ENCODE measurements around the gene GCNT2. TPM values are rescaled to one million over a fixed set of nuclear protein-coding genes. Genes with fewer than 3 reads are reported as not detected.

The GCNT2 gene
- total RNA-seq, 1 experiment from 2014 or later = 18.3 TPM

GRCh38 chr6:10540073-10540746 is 19.1 kb downstream of the GCNT2 start:
- H3K36me3 ChIP-seq (ENCODE audit: low read depth, low read length) = no peaks in the 10 kb centered on the region
- no peak overlapping the region for H3K9ac ChIP-seq (ENCODE audit: low read length)
- intact Hi-C loops (cut with micrococcal nuclease) = no loop called here
- TF ChIP-seq EZH2 (IDR thresholded peaks at IDR 0.05; ENCODE audit: low read length, unreplicated experiment) = no peak
- TF ChIP-seq EZH2phosphoT487 (IDR thresholded peaks at IDR 0.05; ENCODE audit: borderline replicate concordance, low read length) = no peak
- TF ChIP-seq CTCF (conservative IDR thresholded peaks at IDR 0.05; ENCODE audit: low read depth, low read length) = no peak
- no TSS peak for BruUV-seq (replicated peaks)
- no peak for DNase-seq
- CTCF ChIA-PET = no interaction called here
- H3K4me2 ChIP-seq (ENCODE audit: low read length) = no peak overlapping the region
- no peak for ATAC-seq
- H3K79me2 ChIP-seq (ENCODE audit: low read length) = peaks cover 45% of the 10 kb centered on the region
- POLR2A ChIA-PET (ENCODE audit: unreplicated experiment) = no interaction called here
- no peak overlapping the region for H3K27ac ChIP-seq (ENCODE audit: low read length)
- H3K4me1 ChIP-seq (ENCODE audit: insufficient read depth, low read length) = no peaks in the 10 kb centered on the region
- no peak overlapping the region for H3K4me3 ChIP-seq (ENCODE audit: low read length)
- no peaks in the 10 kb centered on the region for H4K20me1 ChIP-seq (ENCODE audit: low read length)
- no peaks in the 10 kb centered on the region for H3F3A ChIP-seq (ENCODE audit: low read length, unreplicated experiment)
- no peak overlapping the region for H2AFZ ChIP-seq (ENCODE audit: low read length)
- no peaks in the 10 kb centered on the region for H3K9me3 ChIP-seq (ENCODE audit: low read length)
- H3K27me3 ChIP-seq (ENCODE audit: low read length) = no peaks in the 10 kb centered on the region
- no peaks in the 10 kb centered on the region for H3K9me2 ChIP-seq (replicated peaks; ENCODE audit: low read length)

- H3K4me2 ChIP-seq (ENCODE audit: low read length) = no peak overlapping the region
- ChIA-PET CTCF (no interaction called here), POLR2A (ENCODE audit: unreplicated experiment) (no interaction called here)
- intact Hi-C loops (cut with micrococcal nuclease) = no loop called here
- H3K9ac ChIP-seq (ENCODE audit: low read length) = no peak overlapping the region
- no peaks in the 10 kb centered on the region for H3K36me3 ChIP-seq (ENCODE audit: low read depth, low read length)
- no peak overlapping the region for H3K27ac ChIP-seq (ENCODE audit: low read length)
- no peaks in the 10 kb centered on the region for H3K9me2 ChIP-seq (replicated peaks; ENCODE audit: low read length)
- H4K20me1 ChIP-seq (ENCODE audit: low read length) = no peaks in the 10 kb centered on the region
- ATAC-seq (no peak), DNase-seq (no peak)
- BruUV-seq (replicated peaks) = no TSS peak
- no peaks in the 10 kb centered on the region for H3K9me3 ChIP-seq (ENCODE audit: low read length)
- H2AFZ ChIP-seq (ENCODE audit: low read length) = no peak overlapping the region
- no peaks in the 10 kb centered on the region for H3K27me3 ChIP-seq (ENCODE audit: low read length)
- TF ChIP-seq EZH2 (IDR thresholded peaks at IDR 0.05; ENCODE audit: low read length, unreplicated experiment) = no peak
- TF ChIP-seq CTCF (conservative IDR thresholded peaks at IDR 0.05; ENCODE audit: low read depth, low read length) = no peak
- no peak for TF ChIP-seq EZH2phosphoT487 (IDR thresholded peaks at IDR 0.05; ENCODE audit: borderline replicate concordance, low read length)
- H3K4me1 ChIP-seq (ENCODE audit: insufficient read depth, low read length) = no peaks in the 10 kb centered on the region
- no peak overlapping the region for H3K4me3 ChIP-seq (ENCODE audit: low read length)
- peaks cover 34% of the 10 kb centered on the region for H3K79me2 ChIP-seq (ENCODE audit: low read length)
- no peaks in the 10 kb centered on the region for H3F3A ChIP-seq (ENCODE audit: low read length, unreplicated experiment)
Observed at GRCh38 chr6:10541591-10541990, 20.4 kb downstream of the GCNT2 start.

- H3K79me2 ChIP-seq (ENCODE audit: low read length) = peaks cover 34% of the 10 kb centered on the region
- no peaks in the 10 kb centered on the region for H3K9me3 ChIP-seq (ENCODE audit: low read length)
- no peaks in the 10 kb centered on the region for H3K4me1 ChIP-seq (ENCODE audit: insufficient read depth, low read length)
- no peak overlapping the region for H3K27ac ChIP-seq (ENCODE audit: low read length)
- H2AFZ ChIP-seq (ENCODE audit: low read length) = no peak overlapping the region
- H3K9ac ChIP-seq (ENCODE audit: low read length) = no peak overlapping the region
- no peaks in the 10 kb centered on the region for H3K36me3 ChIP-seq (ENCODE audit: low read depth, low read length)
- no peak overlapping the region for H3K4me3 ChIP-seq (ENCODE audit: low read length)
- H3K9me2 ChIP-seq (replicated peaks; ENCODE audit: low read length) = no peaks in the 10 kb centered on the region
- ATAC-seq (no peak), DNase-seq (no peak)
- H3K27me3 ChIP-seq (ENCODE audit: low read length) = no peaks in the 10 kb centered on the region
- ChIA-PET POLR2A (ENCODE audit: unreplicated experiment) (no interaction called here), CTCF (no interaction called here)
- no TSS peak for BruUV-seq (replicated peaks)
- H3F3A ChIP-seq (ENCODE audit: low read length, unreplicated experiment) = no peaks in the 10 kb centered on the region
- H3K4me2 ChIP-seq (ENCODE audit: low read length) = no peak overlapping the region
- no peak for TF ChIP-seq EZH2phosphoT487 (IDR thresholded peaks at IDR 0.05; ENCODE audit: borderline replicate concordance, low read length)
- TF ChIP-seq CTCF (conservative IDR thresholded peaks at IDR 0.05; ENCODE audit: low read depth, low read length) = no peak
- no peak for TF ChIP-seq EZH2 (IDR thresholded peaks at IDR 0.05; ENCODE audit: low read length, unreplicated experiment)
- intact Hi-C loops (cut with micrococcal nuclease) = no loop called here
- H4K20me1 ChIP-seq (ENCODE audit: low read length) = no peaks in the 10 kb centered on the region
Observed at GRCh38 chr6:10542213-10542612, 21.1 kb downstream of the GCNT2 start.
